Esophagus muscularis mucosa (tissue), 4 donors: ENCODE results near the gene NEURL2. TPM values are rescaled to one million over a fixed set of nuclear protein-coding genes. Genes with fewer than 3 reads are reported as not detected.

Source experiments
- DNase-seq: peaks from one replicate; pipeline ENCODE4 v3.0.0-alpha.2; 2017; ENCODE audit errors: extremely low spot score
- H3K27ac ChIP-seq, 4 donors: fragments of 200-600 bp; sonication (generic); replicated peaks in 1 of 4; 1 replicate in 3 of 4; 2 replicates in 1 of 4; pipeline ENCODE4 v1.5.1; 2016 to 2019; ENCODE audit warnings: mild to moderate bottlenecking in 1 of 4
- H3K27me3 ChIP-seq, 4 donors: fragments of 200-600 bp; sonication (generic); one replicate each; pipeline versions ENCODE4 v1.5.1 to v1.6.0; 2016 to 2019
- H3K36me3 ChIP-seq, 4 donors: fragments of 200-600 bp; sonication (generic); one replicate each; pipeline ENCODE4 v1.5.1; 2016 to 2019
- H3K4me1 ChIP-seq, 4 donors: fragments of 200-600 bp; sonication (generic); one replicate each; pipeline ENCODE4 v1.5.1; 2016 to 2019
- H3K4me3 ChIP-seq, 4 donors: fragments of 200-600 bp; sonication (generic); 1 replicate in 2 of 4; 2 replicates in 2 of 4; pipeline ENCODE4 v1.5.1; 2016 to 2019; ENCODE audit warnings: mild to moderate bottlenecking in 4 of 4, moderate library complexity in 1 of 4
- H3K9me3 ChIP-seq, 4 donors: fragments of 200-600 bp; sonication (generic); 1 replicate in 3 of 4; 2 replicates in 1 of 4; pipeline ENCODE4 v1.5.1; 2016 to 2019
- CTCF ChIP-seq, 3 experiments: fragments of 200-600 bp in 2 of 3; fragments of 450-650 bp in 1 of 3; sonication (generic) in 2 of 3; IDR thresholded peaks; one replicate each; pipeline ENCODE4 v1.5.1; 2017 to 2019; ENCODE audit warnings: antibody characterized with exemption in 3 of 3, mild to moderate bottlenecking in 2 of 3, moderate library complexity in 1 of 3
- EP300 ChIP-seq: sonication (generic); formaldehyde crosslinking; IDR thresholded peaks from one replicate; pipeline ENCODE4 v1.6.1; 2017; ENCODE audit warnings: antibody characterized with exemption
- POLR2A ChIP-seq: fragments of 450-650 bp; IDR thresholded peaks from one replicate; pipeline ENCODE4 v1.6.1; 2017; ENCODE audit warnings: antibody characterized with exemption, moderate library complexity, mild to moderate bottlenecking, low read depth
- POLR2AphosphoS5 ChIP-seq, 2 donors: sonication (generic); formaldehyde crosslinking; IDR thresholded peaks; one replicate each; pipeline ENCODE4 v1.6.1; 2017; ENCODE audit warnings: antibody characterized with exemption in 2 of 2
- WGBS: methylation state at CpG from one replicate; pipeline ENCODE4 v1.1.5; 2018; 5-methylcytosine and 5-hydroxymethylcytosine counted together
- intact Hi-C: fragments of 100-400 bp; cut with DNase I; formaldehyde crosslinking; loops from one replicate; pipeline ENCODE4 v1.15.1; 2023
- total RNA-seq, 4 donors: library from RNA; depleted of rRNA; stranded (reverse); fragments of >200 nt; gene quantifications; one replicate each; pipeline versions ENCODE4 v1.1.0 to v1.2.1, GENCODE V29; 2016

The NEURL2 gene
- total RNA-seq, 4 donors from 2014 or later: 10.8 to 16.1 (median 13.0) TPM

DNA sequence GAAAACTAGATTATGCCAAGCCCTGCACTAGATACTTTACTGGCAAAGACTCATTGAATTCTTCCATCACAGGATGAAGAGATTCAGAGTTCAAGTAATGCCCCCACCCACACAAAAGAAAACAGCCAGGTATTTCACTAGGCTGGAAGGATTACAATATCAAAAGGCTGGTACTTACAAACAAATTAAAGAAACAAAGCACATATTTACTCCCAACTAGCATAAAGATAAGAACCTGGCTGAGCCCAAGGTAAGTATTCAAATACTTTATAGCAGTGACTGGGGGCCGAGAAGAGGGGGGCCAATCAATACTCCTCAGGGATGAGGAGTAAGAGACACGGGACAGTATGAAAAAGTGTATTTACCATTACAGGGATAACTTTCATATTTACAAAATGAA, 37.5 kb downstream of the NEURL2 start:
- WGBS: 75% methylated on average over 2 of the region's 2 CpGs
- intact Hi-C loops: no loop called here
- no peaks in the 10 kb centered on the region for H3K9me3 ChIP-seq
- no peak for DNase-seq
- peaks cover 6 to 49% (median 23%) of the 10 kb centered on the region in 4 donors for H3K36me3 ChIP-seq
- TF ChIP-seq CTCF (IDR thresholded peaks at IDR 0.05) (no peak), EP300 (no peak), POLR2AphosphoS5 (IDR thresholded peaks at IDR 0.05) (no peak), POLR2A (no peak)
- no peak overlapping the region for H3K27ac ChIP-seq
- peaks cover 29 to 53% (median 38%) of the 10 kb centered on the region in 4 donors for H3K4me1 ChIP-seq
- H3K4me3 ChIP-seq: no peak overlapping the region
- H3K27me3 ChIP-seq: no peaks in the 10 kb centered on the region

- Histone ChIP-seq H3K4me1 (peaks cover 21 to 43% (median 28%) of the 10 kb centered on the region in 4 donors), H3K36me3 (peaks cover 6 to 61% (median 34%) of the 10 kb centered on the region in 4 donors), H3K27ac (no peak overlapping the region), H3K9me3 (no peaks in the 10 kb centered on the region), H3K4me3 (no peak overlapping the region), H3K27me3 (no peaks in the 10 kb centered on the region)
- intact Hi-C loops: no loop called here
- WGBS: 94% methylated on average over 6 of the region's 6 CpGs
- DNase-seq: no peak
- TF ChIP-seq EP300: no peak
- TF ChIP-seq POLR2AphosphoS5 (IDR thresholded peaks at IDR 0.05): no peak
- no peak for TF ChIP-seq POLR2A
- TF ChIP-seq CTCF (IDR thresholded peaks at IDR 0.05): no peak
These were observed 38.7 kb downstream of the NEURL2 start for GRCh38 chr20:45852326-45852725.

- Histone ChIP-seq H3K27me3 (no peaks in the 10 kb centered on the region), H3K4me3 (no peak overlapping the region), H3K4me1 (peaks cover 21 to 38% (median 26%) of the 10 kb centered on the region in 4 donors), H3K27ac (no peak overlapping the region), H3K9me3 (no peaks in the 10 kb centered on the region), H3K36me3 (peaks cover 14 to 69% (median 42%) of the 10 kb centered on the region in 4 donors)
- no peak for DNase-seq
- no peak for TF ChIP-seq POLR2AphosphoS5 (IDR thresholded peaks at IDR 0.05)
- no peak for TF ChIP-seq EP300
- TF ChIP-seq CTCF (IDR thresholded peaks at IDR 0.05): no peak
- TF ChIP-seq POLR2A: no peak
- intact Hi-C loops: no loop called here
These were observed 39.5 kb downstream of the NEURL2 start for GRCh38 chr20:45851501-45851900.

GRCh38 chr20:45850926-45851325, 40.1 kb downstream of the NEURL2 start:
- Histone ChIP-seq H3K9me3 (no peaks in the 10 kb centered on the region), H3K27ac (no peak overlapping the region), H3K4me3 (no peak overlapping the region), H3K27me3 (no peaks in the 10 kb centered on the region), H3K36me3 (peaks cover 19 to 75% (median 47%) of the 10 kb centered on the region in 4 donors), H3K4me1 (peaks cover 15 to 33% (median 20%) of the 10 kb centered on the region in 4 donors)
- 92% methylated on average over 1 of the region's 1 CpG for WGBS
- no peak for DNase-seq
- intact Hi-C loops: no loop called here
- no peak for TF ChIP-seq EP300
- TF ChIP-seq POLR2AphosphoS5 (IDR thresholded peaks at IDR 0.05): no peak
- TF ChIP-seq CTCF (IDR thresholded peaks at IDR 0.05): no peak
- no peak for TF ChIP-seq POLR2A

DNA sequence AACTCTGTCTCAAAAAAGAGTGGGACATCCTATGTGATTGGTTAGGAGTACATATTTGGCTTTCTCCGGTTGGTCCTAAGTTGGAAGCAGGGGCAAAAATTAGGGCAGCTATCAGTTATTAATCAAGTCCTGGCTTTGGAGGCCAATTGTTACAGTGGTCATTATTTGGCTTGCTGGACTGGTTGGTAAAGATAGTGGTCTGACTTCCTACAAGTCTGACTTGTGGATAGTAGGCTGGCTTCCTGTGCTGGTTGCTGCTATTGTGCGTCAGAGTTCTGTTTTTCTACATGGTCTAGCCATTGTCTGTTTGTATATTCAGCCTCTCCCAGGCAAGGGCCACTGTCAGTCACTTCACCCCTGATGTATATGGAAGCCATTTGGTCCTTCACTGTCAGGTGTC, 40.8 kb downstream of the NEURL2 start:
- Histone ChIP-seq H3K4me1 (peaks cover 8 to 33% (median 13%) of the 10 kb centered on the region in 4 donors), H3K27me3 (no peaks in the 10 kb centered on the region), H3K36me3 (peaks cover 21 to 82% (median 54%) of the 10 kb centered on the region in 4 donors), H3K9me3 (no peaks in the 10 kb centered on the region), H3K27ac (no peak overlapping the region), H3K4me3 (no peak overlapping the region)
- no peak for DNase-seq
- no peak for TF ChIP-seq POLR2AphosphoS5 (IDR thresholded peaks at IDR 0.05)
- TF ChIP-seq POLR2A: no peak
- no peak for TF ChIP-seq EP300
- TF ChIP-seq CTCF (IDR thresholded peaks at IDR 0.05): no peak
- 77% methylated on average over 2 of the region's 2 CpGs for WGBS
- intact Hi-C loops: no loop called here
